Pancreas (tissue), 10 donors: ENCODE results near the gene STK38L. TPM values are rescaled to one million over a fixed set of nuclear protein-coding genes. Genes with fewer than 3 reads are reported as not detected.

Source experiments
- ATAC-seq, 4 donors: fragments of 200-7000 bp; cut with Tn5 transposase; one replicate each; pipeline versions ENCODE4 v1.8.0 to v1.9.1; 2020; ENCODE audit warnings: mild to moderate bottlenecking in 4 of 4, moderate library complexity in 4 of 4
- DNase-seq, 6 donors: peaks; one replicate each; pipeline ENCODE4 v3.0.0-alpha.2; 2020
- FAIRE-seq: peaks from 2 replicates; lab custom pipeline; 2012; peaks lifted over from hg19 to GRCh38; lab: Jason Lieb, UNC
- H3K27ac ChIP-seq, 4 donors: fragments of 200-600 bp; sonication (generic); 1 replicate in 3 of 4; 2 replicates in 1 of 4; pipeline versions ENCODE4 v1.5.0 to v1.8.0; 2020
- H3K27me3 ChIP-seq, 4 donors: fragments of 200-600 bp; one replicate each; pipeline ENCODE4 v1.8.0; 2021
- H3K36me3 ChIP-seq, 3 donors: fragments of 200-600 bp; sonication (generic) in 1 of 3; one replicate each; pipeline versions ENCODE4 v1.5.0 to v1.8.0; 2020 to 2021
- H3K4me1 ChIP-seq, 3 donors: fragments of 200-600 bp; one replicate each; pipeline ENCODE4 v1.8.0; 2021
- H3K4me3 ChIP-seq, 4 donors: fragments of 200-600 bp; sonication (generic) in 2 of 4; one replicate each; pipeline versions ENCODE4 v1.5.0 to v1.8.0; 2020 to 2021
- H3K9me3 ChIP-seq, 4 donors: fragments of 200-600 bp; one replicate each; pipeline ENCODE4 v1.8.0; 2021
- CTCF ChIP-seq, 4 donors: fragments of 200-600 bp; sonication (generic) in 3 of 4; IDR thresholded peaks; one replicate each; pipeline versions ENCODE4 v1.5.0 to v1.8.0; 2021; ENCODE audit warnings: antibody characterized with exemption in 4 of 4
- WGBS, 2 donors: extraction: QIAGEN DNeasy Blood & Tissue Kit; methylation state at CpG; one replicate each; pipeline ENCODE4 v1.1.7; 2013; 5-methylcytosine and 5-hydroxymethylcytosine counted together
- intact Hi-C, 3 donors: fragments of 100-400 bp; cut with DNase I; formaldehyde crosslinking; loops; one replicate each; pipeline versions ENCODE4 v1.11.1 to v1.14.2; 2022
- polyA plus RNA-seq, 2 donors: library from polyadenylated mRNA; stranded (reverse); fragments of 200-250 nt; gene quantifications; one replicate each; pipeline ENCODE4 v1.2.3, GENCODE V29; 2013
- total RNA-seq, 6 donors: library from RNA; stranded (reverse); fragmentation: NEBNext Ultra II Directional in 4 of 6; extraction: Animal tissue kit (Norgen Biotek cat#: 25700) in 4 of 6; gene quantifications; one replicate each; pipeline versions ENCODE4 v1.2.1 to v1.2.4, GENCODE V29; 2021 to 2023
- donor health status: healthy with polysubstance abuse.
- donor health status: DM: no; HTN: no; CAD: no; lungs with moderate emphysema.
- donor health status: DM: no; HTN: no; CAD: no.
- donor health status: control.
- donor health status: control.
- donor health status: Bipolar disorder and iron deficiency.
- donor health status: DM: yes; HTN: yes; CAD: no.
- donor health status: DM: no; HTN: no; CAD: no.
- donor health status: DM: no; HTN: no; CAD: no.
- donor health status: DM: yes; HTN: yes; CAD: no.

Gene STK38L
- total and polyA plus RNA-seq, 8 donors, result 6.3 to 49.9 (median 12.0) TPM

- no peak for DNase-seq
- H3K27me3 ChIP-seq, result no peaks in the 10 kb centered on the region
- ATAC-seq, result no peak
- H3K4me3 ChIP-seq, result no peak overlapping the region
- WGBS, 2 donors, result 95% methylated on average over 4 of the region's 4 CpGs
- peaks cover 0 to 6% (median 0%) of the 10 kb centered on the region in 3 donors for H3K4me1 ChIP-seq
- no peaks in the 10 kb centered on the region for H3K36me3 ChIP-seq
- FAIRE-seq, result no peak
- H3K27ac ChIP-seq, result no peak overlapping the region
- intact Hi-C loops, result no loop called here
- no peak for TF ChIP-seq CTCF (IDR thresholded peaks at IDR 0.05)
- H3K9me3 ChIP-seq, result no peaks in the 10 kb centered on the region
Measured at GRCh38 chr12:27345376-27345775, 101.3 kb downstream of the STK38L start.

DNA sequence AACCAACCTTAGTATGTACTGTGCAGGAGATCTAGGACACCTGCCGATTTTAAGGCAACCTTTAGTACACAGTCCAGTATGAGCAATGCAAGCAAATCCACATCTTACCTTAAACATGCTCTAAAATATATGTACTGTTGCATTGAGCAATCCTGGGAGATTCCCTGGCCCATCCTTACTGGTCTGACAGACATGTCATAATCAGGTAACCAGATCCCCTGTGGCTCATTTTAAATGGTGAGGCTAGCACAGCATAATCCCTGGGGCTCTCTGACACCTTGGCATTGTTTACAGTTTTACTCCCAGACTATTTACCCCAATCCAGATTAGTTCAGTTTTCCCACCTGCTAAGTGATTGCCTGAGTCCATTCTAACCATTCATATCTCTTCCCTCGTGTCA lies 103.7 kb downstream of the STK38L start:
- Histone ChIP-seq H3K9me3 (no peaks in the 10 kb centered on the region), H3K36me3 (no peaks in the 10 kb centered on the region), H3K4me3 (no peak overlapping the region), H3K4me1 (no peaks in the 10 kb centered on the region), H3K27me3 (no peaks in the 10 kb centered on the region), H3K27ac (no peak overlapping the region)
- WGBS, 2 donors, result 53 to 63% methylated on average over 2 of the region's 2 CpGs
- no peak for ATAC-seq
- no peak for TF ChIP-seq CTCF (IDR thresholded peaks at IDR 0.05)
- intact Hi-C loops, result no loop called here
- no peak for DNase-seq
- no peak for FAIRE-seq

GRCh38 chr12:27351476-27351875 lies 107.4 kb downstream of the STK38L start:
- FAIRE-seq, result no peak
- no peak overlapping the region for H3K4me3 ChIP-seq
- WGBS, 2 donors, result 96 to 97% methylated on average over 7 of the region's 7 CpGs
- intact Hi-C loops, result no loop called here
- no peak for DNase-seq
- H3K27me3 ChIP-seq, result no peaks in the 10 kb centered on the region
- H3K4me1 ChIP-seq, result no peaks in the 10 kb centered on the region
- no peak for ATAC-seq
- no peak for TF ChIP-seq CTCF (IDR thresholded peaks at IDR 0.05)
- H3K9me3 ChIP-seq, result no peaks in the 10 kb centered on the region
- no peak overlapping the region for H3K27ac ChIP-seq
- H3K36me3 ChIP-seq, result no peaks in the 10 kb centered on the region

- TF ChIP-seq CTCF (IDR thresholded peaks at IDR 0.05), result no peak
- Histone ChIP-seq H3K4me3 (no peak overlapping the region), H3K36me3 (no peaks in the 10 kb centered on the region), H3K27me3 (no peaks in the 10 kb centered on the region), H3K27ac (no peak overlapping the region), H3K4me1 (no peaks in the 10 kb centered on the region), H3K9me3 (no peaks in the 10 kb centered on the region)
- DNase-seq (no peak), FAIRE-seq (no peak), ATAC-seq (no peak)
- 69 to 81% methylated on average over 2 of the region's 2 CpGs for WGBS, 2 donors
- intact Hi-C loops, result no loop called here
Measured at GRCh38 chr12:27355486-27355885, 111.4 kb downstream of the STK38L start.

DNA sequence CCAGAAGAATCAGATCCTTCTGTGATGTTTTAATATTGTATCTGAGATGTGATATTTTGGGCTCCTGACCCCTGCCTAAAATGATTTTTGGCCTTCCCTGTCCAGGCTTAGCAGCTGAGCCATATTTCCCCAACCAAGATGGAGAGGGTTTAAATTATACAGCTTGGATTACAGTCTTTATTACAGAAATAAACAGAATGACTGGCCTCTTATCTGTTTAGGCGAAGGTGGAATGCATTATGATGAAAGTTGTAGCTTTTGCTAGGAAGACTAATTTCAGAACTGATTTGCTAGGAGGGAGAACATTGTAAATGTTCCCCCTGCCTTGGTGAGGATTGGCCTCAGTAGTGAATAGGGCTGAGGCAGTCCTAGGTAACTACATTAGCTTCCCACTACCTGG lies 111.9 kb downstream of the STK38L start:
- Histone ChIP-seq H3K36me3 (no peaks in the 10 kb centered on the region), H3K27me3 (no peaks in the 10 kb centered on the region), H3K4me3 (no peak overlapping the region), H3K4me1 (no peaks in the 10 kb centered on the region), H3K9me3 (no peaks in the 10 kb centered on the region), H3K27ac (no peak overlapping the region)
- ATAC-seq, result no peak
- intact Hi-C loops, result no loop called here
- FAIRE-seq, result no peak
- no peak for DNase-seq
- TF ChIP-seq CTCF (IDR thresholded peaks at IDR 0.05), result no peak
- 82 to 88% methylated on average over 1 of the region's 1 CpG for WGBS, 2 donors
